ENCODE measurements around the gene LRRFIP2.
"Not testable (repeated sequence)": the region's sequence is repeated elsewhere in the genome, so short reads cannot be mapped to it uniquely, and the experiment has no call there.

The LRRFIP2 gene

GRCh38 chr3:37112987-37113386, 61.4 kb downstream of the LRRFIP2 start:
- no peak for DNase-seq

- no peak for DNase-seq
These were observed 63.2 kb downstream of the LRRFIP2 start for GRCh38 chr3:37111199-37111598.

DNA sequence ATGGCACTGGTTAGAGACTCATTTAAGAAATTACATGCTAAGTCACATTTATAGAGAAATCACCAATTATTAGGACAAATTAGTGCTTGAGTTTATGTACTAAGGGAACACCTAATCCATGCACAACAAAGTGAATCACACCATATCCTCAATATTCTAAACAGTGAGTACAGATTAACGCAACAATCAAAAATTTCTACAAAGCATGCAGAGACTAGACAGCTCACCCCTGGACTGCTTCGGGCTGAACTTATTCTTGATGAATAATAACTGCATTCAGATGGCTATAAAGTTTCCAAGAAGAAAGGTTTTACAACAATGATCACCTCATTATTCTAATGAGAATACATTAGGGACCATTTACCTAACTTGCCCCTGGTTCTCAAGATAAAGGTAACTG, 66.5 kb downstream of the LRRFIP2 start:
- DNase-seq: no peak

GRCh38 chr3:37103103-37103808, 71.1 kb downstream of the LRRFIP2 start:
- no peak for DNase-seq

DNA sequence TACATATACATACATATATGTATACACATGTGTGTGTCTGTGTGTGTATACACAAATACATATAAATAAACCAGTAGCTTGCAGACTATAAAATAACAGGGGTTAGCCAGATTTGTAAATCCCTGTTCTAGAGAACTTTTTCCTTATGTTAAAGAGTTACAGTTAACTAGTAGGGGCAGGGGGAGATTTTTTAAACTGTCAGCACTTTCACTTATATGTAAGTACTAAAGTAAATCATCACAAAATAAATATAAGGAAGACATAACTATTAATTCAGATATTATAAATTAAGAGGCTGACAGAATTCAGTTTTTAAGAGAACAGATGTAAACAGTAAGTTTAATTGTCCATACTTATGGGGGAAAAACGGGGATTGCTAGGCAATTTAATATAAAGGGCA, 74.0 kb downstream of the LRRFIP2 start:
- no peak for DNase-seq

GRCh38 chr3:37099469-37099868, 74.9 kb downstream of the LRRFIP2 start:
- DNase-seq: no peak

DNA sequence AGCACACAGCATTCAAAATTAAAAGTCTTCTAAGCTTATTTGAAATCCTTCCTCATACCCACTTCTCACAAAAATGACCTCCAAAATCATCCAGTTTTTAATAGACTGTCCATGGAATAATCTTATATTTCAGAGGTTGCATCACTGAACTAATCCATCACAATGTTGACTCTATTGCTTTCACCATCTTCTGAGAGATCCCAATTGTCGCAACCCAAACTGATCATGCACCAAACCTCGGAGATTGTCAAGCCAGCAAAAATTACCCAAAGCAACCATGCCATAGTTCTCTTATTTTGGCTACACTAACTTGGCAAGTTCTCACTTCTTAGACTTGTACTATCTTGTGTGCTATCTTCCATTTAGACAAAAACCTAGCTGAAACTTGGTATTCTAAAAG, 75.5 kb downstream of the LRRFIP2 start:
- DNase-seq: no peak

GRCh38 chr3:37097776-37098175, 76.6 kb downstream of the LRRFIP2 start:
- DNase-seq: no peak

DNA sequence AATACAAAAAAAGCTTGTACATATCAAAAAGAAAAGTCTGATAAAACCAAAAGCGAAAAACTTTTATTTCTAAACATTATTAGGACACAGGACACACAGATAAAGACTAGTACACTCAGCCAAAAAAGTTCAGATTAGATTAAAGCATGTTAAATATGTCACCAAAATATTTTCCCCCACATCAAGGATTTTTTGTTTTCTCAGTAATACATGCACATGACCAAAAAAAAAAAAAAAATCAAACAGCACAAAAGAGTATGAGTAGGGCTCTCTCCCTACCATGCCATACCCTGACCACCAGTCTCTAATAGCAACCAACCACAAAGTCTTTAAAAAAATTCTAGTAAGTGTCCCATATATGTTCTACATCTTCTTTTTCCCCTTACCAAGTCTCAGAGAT, 77.4 kb downstream of the LRRFIP2 start:
- no peak for DNase-seq

DNA sequence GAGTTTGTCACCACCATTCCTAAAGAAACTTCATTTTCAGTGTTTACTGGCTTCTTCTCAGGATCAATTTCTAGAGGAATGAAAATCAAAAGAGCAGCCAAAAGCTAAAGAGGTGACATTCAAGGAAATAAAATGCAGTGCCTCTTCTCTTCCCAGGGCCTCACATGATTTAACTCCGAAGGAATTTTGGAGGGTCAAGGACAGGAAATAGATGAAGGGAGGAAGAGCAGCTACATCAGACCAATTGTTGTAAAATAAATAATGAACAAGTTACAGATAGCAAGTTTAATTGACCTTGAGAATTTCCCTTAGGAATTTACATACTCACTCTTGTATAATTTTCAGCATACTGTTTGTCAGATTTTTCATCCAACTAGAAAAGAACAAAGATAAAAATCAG, 78.1 kb downstream of the LRRFIP2 start:
- no peak for DNase-seq

DNA sequence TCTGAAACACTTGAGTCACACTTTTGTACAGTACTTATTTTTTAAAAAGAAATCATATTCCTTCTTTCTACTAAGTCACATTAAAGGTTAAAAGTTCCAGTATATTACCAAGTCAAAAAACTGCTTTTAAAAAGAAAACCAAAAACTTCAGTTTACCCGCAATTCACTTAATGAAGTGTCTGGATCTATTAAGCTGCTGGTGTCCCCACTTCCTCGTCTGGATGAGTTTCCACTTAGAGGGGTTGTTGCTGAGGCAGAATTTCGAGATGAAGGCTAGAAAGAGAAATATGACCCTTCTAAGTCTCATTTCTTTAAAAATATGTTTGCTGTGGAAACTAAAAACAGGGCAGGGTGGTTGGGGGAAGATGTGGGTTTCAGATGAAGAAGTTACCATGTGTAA, 79.7 kb downstream of the LRRFIP2 start:
- no peak for DNase-seq

DNA sequence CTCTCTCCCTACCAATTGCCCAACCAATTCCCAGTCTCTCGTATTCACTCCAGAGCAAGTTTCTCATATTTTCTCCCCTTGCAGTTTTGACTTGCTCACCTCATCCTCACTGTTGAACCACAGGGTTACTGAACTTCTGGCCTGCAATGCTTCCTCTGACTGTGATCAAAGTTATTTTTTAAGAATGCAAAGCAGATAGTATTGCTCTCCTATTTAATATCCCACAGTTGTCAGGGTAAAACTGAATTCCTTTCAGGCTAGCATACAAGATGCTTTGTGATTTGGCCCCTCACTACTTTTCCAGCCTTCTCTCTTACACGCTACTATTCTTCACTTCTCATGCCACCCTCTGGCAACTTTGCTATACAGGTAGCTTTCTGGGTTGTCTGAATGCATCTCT, 80.9 kb downstream of the LRRFIP2 start:
- no peak for DNase-seq

- no peak for DNase-seq
These were observed 81.9 kb downstream of the LRRFIP2 start for GRCh38 chr3:37092484-37092883.

DNA sequence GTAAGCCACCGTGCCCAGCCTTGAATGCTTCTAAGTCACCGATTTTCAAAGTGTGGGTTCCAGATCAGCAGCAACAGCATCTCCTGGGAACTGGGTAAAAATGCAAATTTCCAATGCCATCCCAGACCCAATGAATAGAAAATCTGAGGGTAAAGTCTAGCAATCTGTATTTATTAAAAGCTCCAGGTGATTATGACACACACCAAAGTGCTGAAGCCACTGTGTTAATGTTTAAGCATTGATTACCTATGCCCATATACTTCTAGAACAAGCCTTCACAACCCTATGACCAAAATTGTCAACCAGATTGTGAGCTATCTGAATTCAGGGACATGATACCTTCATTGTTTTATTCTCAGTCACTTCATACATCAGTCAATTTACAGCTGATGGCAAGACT, 86.5 kb downstream of the LRRFIP2 start:
- DNase-seq: no peak

DNA sequence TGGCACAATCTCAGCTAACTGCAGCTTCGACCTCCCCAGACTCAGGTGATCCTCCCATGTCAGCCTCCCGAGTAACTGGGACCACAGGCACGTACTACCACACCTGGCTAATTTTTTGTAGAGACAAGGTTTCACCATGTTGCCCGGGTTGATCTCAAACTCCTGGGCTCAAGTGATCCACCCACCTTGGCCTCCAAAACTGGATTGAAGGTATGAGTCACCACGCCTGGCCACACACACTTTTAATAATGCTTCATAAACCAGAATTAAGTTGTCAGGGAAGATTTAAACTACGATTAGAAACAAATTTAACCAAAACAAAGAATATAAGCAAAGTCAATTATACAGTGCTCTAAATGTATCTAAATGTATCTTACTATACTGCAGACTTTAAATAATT, 87.5 kb downstream of the LRRFIP2 start:
- DNase-seq: no peak

DNA sequence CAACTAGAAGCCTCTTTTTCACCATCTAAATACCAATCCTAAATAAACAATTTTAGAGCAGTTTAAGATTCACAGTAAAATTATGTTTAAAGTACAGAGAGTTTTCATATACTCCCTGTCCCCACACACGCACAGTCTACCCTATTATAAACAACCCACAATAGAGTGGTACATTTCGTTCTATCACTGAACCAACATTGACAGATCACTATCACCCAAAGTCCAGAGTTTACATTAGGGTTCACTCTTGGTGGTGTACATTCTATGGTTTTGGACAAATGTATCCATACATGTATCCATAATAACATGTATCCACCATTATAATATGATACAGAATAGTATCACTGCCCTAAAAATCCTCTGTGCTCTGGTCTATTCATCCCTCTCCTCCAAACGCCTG, 92.1 kb downstream of the LRRFIP2 start:
- DNase-seq: no peak

DNA sequence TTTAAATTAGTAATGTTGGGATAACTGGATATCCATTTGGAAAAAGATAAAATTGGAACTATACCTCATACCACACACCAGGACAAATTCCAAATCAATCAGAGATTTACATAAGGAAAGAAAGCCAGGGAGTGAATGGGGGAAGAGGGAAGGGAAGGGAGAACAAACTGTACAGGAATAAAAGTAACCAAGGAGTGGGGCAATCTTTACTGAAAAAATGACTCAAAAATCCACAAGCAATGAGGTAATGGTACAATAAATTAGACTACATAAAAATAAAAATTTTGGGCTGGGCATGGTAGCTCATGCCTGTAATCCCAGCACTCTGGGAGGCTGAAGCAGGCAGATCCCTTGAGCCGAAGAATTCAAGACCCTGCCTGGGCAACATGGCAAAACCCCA, 98.4 kb downstream of the LRRFIP2 start:
- no peak for DNase-seq

GRCh38 chr3:37074178-37074577, 100.2 kb downstream of the LRRFIP2 start:
- DNase-seq: no peak

DNA sequence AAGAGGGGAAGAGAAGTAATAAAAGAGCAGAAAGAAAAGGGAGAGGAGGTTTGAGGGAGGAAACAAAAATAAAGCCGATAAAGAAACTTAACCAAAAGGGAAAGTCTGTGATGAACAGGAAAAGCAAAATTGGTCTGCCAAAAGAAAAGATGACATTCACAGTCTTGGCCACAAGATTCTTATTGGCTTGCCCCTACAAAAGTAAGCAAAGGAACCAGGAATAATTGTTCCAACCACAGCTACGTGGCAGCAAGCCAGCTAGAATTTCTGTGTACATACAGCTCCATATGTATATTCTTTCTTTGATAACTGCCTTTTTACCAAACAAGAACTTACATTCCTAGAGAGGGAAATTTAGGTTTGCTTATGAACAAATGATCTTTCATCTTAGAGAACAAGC, 101.5 kb downstream of the LRRFIP2 start:
- DNase-seq: no peak

GRCh38 chr3:37071921-37072320, 102.5 kb downstream of the LRRFIP2 start:
- no peak for DNase-seq

- DNase-seq: no peak
These were observed 106.4 kb downstream of the LRRFIP2 start for GRCh38 chr3:37068031-37068430.

GRCh38 chr3:37067577-37067976, 106.8 kb downstream of the LRRFIP2 start:
- DNase-seq: no peak

DNA sequence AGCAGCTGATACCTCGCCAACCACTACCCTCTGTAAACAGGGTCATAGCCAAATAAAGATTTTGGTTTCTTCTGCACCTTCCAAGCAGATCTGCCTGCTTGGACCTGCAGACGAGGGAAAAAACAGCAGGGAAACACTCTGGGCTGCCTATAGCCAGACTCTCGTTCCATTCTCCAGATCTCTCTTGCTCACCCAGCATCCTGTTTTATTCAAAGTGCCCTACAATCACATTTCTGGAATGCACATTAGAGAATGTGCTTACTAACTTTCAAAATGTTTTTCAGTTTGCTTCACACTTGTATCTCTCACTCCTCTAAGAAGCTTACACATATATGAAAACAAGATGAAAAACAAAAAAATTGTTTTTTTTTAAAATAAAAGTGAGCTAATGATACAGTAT, 109.6 kb downstream of the LRRFIP2 start:
- DNase-seq: no peak

DNA sequence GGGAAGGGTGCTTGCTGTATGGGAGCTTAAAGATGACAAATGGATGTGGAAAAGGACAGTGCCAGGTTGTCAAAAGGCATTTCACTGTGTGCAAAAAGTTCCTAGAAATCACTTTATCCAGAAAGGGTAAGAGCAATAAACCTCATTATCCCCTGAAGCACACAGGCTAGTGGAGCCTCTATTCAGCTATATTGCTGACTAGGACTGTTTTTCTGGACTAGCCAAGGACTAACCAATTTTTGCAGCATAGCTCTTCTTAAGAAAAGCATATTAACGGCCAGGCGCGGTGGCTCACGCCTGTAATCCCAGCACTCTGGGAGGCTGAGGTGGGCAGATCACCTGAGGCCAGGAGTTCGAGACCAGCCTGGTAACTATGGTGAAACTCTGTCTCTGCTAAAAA, 116.3 kb downstream of the LRRFIP2 start:
- DNase-seq: no peak

GRCh38 chr3:37056826-37057225, 117.6 kb downstream of the LRRFIP2 start:
- no peak for DNase-seq

DNA sequence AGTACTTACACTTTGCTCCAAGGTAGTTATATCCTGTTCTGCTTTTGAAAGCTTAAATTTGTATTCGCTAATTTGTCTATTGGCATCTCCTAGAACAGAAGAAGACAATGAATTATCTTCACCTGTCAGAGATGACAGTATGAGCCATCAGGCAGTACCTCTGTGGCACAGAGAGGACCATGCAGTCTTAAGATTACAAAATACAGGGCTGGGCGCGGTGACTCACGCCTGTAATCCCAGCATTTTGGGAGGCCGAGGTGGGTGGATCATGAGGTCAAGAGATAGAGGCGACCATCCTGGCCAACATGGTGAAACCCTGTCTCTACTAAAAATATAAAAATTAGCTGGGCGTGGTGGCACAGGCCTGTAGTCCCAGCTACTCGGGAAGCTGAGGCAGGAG, 119.3 kb downstream of the LRRFIP2 start:
- DNase-seq: not testable (repeated sequence)
